ENCODE data around the gene ACOX1.

ACOX1 gene

DNA sequence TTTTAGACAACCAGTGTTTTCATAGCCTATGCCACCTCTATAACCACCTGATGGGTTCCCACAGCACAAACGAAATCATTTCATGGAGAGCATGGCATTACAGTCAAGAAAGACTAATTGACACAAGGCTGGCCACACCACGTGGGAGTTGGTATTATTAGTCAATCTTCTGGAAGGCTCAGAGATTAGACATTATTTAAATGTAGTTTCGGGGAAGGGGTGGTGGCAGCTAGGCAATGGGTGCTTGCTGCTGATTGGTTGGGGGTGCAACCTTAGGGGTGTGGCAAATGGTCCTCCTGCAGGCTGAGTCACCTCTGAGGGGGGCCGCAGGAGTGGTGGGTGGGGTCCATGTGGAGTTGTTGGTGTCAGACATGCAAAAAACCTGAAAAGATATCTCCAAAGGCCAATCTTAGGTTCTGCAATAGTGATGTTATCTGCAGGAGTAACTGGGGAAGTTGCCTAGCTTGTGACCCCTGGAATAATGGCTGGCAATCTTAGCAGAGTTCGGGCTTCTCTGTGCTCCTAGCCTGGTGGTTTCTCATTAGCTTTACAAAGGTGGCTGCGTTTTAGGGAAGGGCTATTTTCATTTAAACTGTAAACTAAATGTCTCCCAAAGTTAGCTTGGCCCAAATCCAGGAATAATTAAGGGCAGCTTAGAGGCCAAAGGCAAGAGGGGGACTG lies 4.7 kb upstream of the ACOX1 start:
- no peak overlapping the region for H3K27ac ChIP-seq
- in situ Hi-C loops (cut with HindIII; ENCODE audit: low pct_ligation_motif_present, low sequenced_read_pairs) = no loop called here
- no peak overlapping the region for H3K4me3 ChIP-seq (ENCODE audit: low read depth, low read length)
- no peaks in the 10 kb centered on the region for H3K36me3 ChIP-seq (replicated peaks)
- H3K27me3 ChIP-seq (replicated peaks) = no peaks in the 10 kb centered on the region
- no peak for DNase-seq
- TF ChIP-seq CTCF (IDR thresholded peaks at IDR 0.05; ENCODE audit: low read depth, low read length, missing control alignments) = no peak

DNA sequence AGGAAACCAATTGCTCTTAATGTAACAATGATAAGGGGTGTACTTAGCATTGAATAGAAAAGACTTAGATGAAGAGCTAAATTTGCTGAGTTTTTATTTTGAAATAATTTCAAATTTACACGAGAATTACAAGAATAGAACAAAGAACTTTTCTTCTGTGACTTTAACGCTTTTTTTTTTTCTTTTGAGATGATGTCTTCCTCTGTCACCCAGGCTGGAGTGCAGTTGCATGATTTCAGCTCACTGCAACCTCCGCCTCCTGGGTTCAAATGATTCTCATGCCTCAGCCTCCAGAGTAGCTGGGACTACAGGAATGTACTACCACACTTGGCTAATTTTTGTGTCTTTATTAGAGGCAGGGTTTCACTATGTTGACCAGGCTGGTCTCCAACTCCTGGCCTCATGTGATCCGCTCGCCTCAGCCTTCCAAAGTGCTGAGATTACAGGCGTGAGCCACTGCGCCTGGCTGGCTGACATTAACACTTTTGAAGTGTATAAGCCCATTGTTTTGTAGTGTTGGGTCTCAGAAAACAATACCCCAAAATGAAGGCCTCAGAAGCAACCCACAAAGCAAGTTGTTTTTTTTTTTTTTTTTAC lies 2.2 kb upstream of the ACOX1 start:
- Histone ChIP-seq H3K4me3 (ENCODE audit: low read depth, low read length) (no peak overlapping the region), H3K27ac (no peak overlapping the region)
- no peak for DNase-seq

GRCh38 chr17:75980188-75981018 lies 1.4 kb upstream of the ACOX1 start:
- H3K27ac ChIP-seq = peak overlapping the region; percentile 100
- DNase-seq = no peak
- H3K27me3 ChIP-seq (replicated peaks) = no peaks in the 10 kb centered on the region
- in situ Hi-C loops (cut with HindIII; ENCODE audit: low pct_ligation_motif_present, low sequenced_read_pairs) = no loop called here
- no peak for TF ChIP-seq CTCF (IDR thresholded peaks at IDR 0.05; ENCODE audit: low read depth, low read length, missing control alignments)
- peak overlapping the region; percentile 75 for H3K4me3 ChIP-seq (ENCODE audit: low read depth, low read length)
- no peaks in the 10 kb centered on the region for H3K36me3 ChIP-seq (replicated peaks)

More for the DNA sequence above, 2.2 kb upstream of the ACOX1 start:
- Histone ChIP-seq H3K27me3 (replicated peaks) (no peaks in the 10 kb centered on the region), H3K36me3 (replicated peaks) (no peaks in the 10 kb centered on the region)
- in situ Hi-C loops (cut with HindIII; ENCODE audit: low pct_ligation_motif_present, low sequenced_read_pairs) = no loop called here
- TF ChIP-seq CTCF (IDR thresholded peaks at IDR 0.05; ENCODE audit: low read depth, low read length, missing control alignments) = no peak

DNA sequence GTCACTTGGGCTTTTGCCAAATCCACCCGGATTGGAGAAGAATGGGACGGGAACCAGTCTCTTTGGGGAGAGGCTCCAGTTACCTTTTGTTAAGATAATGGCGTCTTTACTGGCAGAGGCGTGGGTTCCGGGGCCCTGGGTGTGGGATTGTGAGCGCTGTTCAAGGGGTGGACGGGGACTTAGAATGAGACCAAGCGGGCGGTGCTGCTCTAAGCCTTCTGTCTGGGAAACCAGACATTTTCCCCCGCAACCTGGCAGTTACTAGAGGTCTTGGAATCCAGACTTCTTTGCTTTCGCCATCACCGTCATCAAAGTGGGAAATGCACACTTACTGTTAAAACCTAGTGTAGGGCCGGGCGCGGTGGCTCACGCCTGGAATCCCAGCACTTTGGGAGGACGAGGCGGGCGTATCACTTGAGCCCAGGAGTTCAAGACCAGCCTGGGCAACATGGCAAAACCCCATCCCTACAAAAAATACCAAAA lies 780 bp upstream of the ACOX1 start:
- peak; percentile 66 for DNase-seq
- in situ Hi-C loops (cut with HindIII; ENCODE audit: low pct_ligation_motif_present, low sequenced_read_pairs) = no loop called here
- peak overlapping the region; percentile 100 for H3K27ac ChIP-seq
- H3K4me3 ChIP-seq (ENCODE audit: low read depth, low read length) = peak overlapping the region; percentile 75
- H3K27me3 ChIP-seq (replicated peaks) = no peaks in the 10 kb centered on the region
- no peak for TF ChIP-seq CTCF (IDR thresholded peaks at IDR 0.05; ENCODE audit: low read depth, low read length, missing control alignments)
- no peaks in the 10 kb centered on the region for H3K36me3 ChIP-seq (replicated peaks)

- Histone ChIP-seq H3K27me3 (replicated peaks) (no peaks in the 10 kb centered on the region), H3K36me3 (replicated peaks) (peaks cover 12% of the 10 kb centered on the region), H3K4me3 (ENCODE audit: low read depth, low read length) (no peak overlapping the region), H3K27ac (no peak overlapping the region)
- TF ChIP-seq CTCF (IDR thresholded peaks at IDR 0.05; ENCODE audit: low read depth, low read length, missing control alignments) = no peak
- DNase-seq = no peak
- in situ Hi-C loops (cut with HindIII; ENCODE audit: low pct_ligation_motif_present, low sequenced_read_pairs) = no loop called here
Measured at GRCh38 chr17:75976175-75976848, 2.7 kb downstream of the ACOX1 start.
